ENCODE measurements around the gene THAP11. TPM values are rescaled to one million over a fixed set of nuclear protein-coding genes. Genes with fewer than 3 reads are reported as not detected.

The THAP11 gene
- total and polyA plus RNA-seq, 2 of the 13 experiments (the other 11 are each of a cell fraction or from before 2014, with no cell fraction given), result 44.2 to 53.4 TPM

DNA sequence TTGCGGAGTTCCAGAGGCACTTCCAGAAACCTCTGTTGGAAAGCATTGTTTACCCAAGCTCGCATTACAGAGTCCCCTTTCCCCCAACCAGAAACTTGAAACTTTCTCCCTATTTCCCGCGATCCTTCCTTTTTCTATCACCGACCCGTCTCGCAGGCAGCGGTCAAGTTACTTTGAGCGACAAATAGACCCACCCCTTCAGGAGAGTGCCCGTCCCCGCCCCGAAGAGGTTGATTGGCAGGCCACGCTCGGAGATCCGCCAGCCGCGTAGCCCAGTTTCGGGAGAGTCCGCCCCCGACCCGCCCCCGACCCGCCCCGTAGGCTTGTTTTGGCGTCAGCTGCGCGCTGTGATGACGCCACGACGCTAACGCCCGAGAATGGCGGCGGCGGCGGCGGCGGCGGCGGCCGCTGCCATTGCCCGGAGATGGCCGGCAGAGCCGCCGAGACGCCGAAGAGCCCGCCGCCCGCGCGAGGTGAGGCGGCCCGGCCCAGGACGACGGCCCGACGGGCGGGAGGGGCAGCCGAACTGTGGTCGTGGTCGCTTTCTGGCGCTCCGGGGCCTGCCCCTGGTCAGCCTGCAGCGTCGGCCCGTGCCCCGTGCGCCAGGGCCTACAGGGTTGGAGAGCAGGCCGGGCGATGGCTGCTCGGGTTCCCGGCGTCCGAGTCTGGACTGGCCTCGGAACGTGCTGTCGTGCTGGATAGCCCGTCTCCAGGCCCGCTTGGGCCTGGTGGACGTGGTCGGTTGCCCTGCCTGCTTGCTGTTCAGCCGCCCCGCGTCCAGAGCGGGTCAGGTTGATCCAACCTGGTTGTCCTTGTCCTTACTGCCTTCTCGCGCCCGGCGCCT is 51.0 kb downstream of the THAP11 start, which contains the start of gene PSKH1:
Gene PSKH1 (plus strand): TSS at position 356 of the 844 bp plus-strand sequence. CDS start 15,496 bp downstream, outside the sequence.
- in situ Hi-C loops (cut with HindIII; ENCODE audit: extremely low pct_ligation_motif_present, low pct_unique_long_range_greater_than_20kb), result no loop called here
- peaks cover 40% of the 10 kb centered on the region for H3K79me2 ChIP-seq (ENCODE audit: insufficient read depth, low read length)
- ChIA-PET POLR2A (interaction anchor here (0.7 to 3.0 kb wide), 11 partner anchors 10 to 192 kb away, joined by 3 to 32 read pairs (median 4); partner anchors contain the start of genes CTRL, EDC4, LCAT and NFATC3), CTCF (ENCODE audit: low intra/inter-chr PET ratio, low total read pairs) (interaction anchor here (1.1 kb wide), 1 partner anchor 36 kb away, joined by 3 read pairs; no protein-coding TSS in a partner anchor)
- intact Hi-C loops (cut with micrococcal nuclease; ENCODE audit: unreplicated experiment), result loop anchor here (2.0 kb wide), 1 partner anchor 36 kb away; no protein-coding TSS in a partner anchor
- peaks cover 7% of the 10 kb centered on the region; the same call in 1 of the 2 replicates for H4K20me1 ChIP-seq (ENCODE audit: insufficient read depth, low read length)
- TSS peak; percentile 90 for BruUV-seq (replicated peaks)
- H3K4me2 ChIP-seq (ENCODE audit: low read depth, low read length), result peak within 1 kb of the TSS; percentile 86
- ATAC-seq (peak; percentile 94), FAIRE-seq (peak; percentile 62), DNase-seq (ENCODE audit: low spot score) (peak; percentile 95)
- under 1% methylated on average over 56 of the region's 90 CpGs for WGBS (ENCODE audit: low lambda C conversion rate)
- peak within 1 kb of the TSS; percentile 90 for H3K27ac ChIP-seq (ENCODE audit: extremely low read length, insufficient read depth, low read length)
- no peaks in the 10 kb centered on the region for H3K9me3 ChIP-seq (ENCODE audit: low read length)
- no peaks in the 10 kb centered on the region for H3K36me3 ChIP-seq (replicated peaks in 1 of 2; ENCODE audit: control insufficient read depth in 1 of 2, insufficient read depth in 2 of 2, low read length in 2 of 2)
- peak within 1 kb of the TSS; percentile 29 for H2AFZ ChIP-seq (ENCODE audit: low read length)
- H3K9ac ChIP-seq (ENCODE audit: insufficient read depth, low read depth, low read length), result peak within 1 kb of the TSS; percentile 99
- peak within 1 kb of the TSS; percentile 93 to 99 (median 98) for H3K4me3 ChIP-seq (replicated peaks in 1 of 3; ENCODE audit: insufficient read depth in 1 of 3, low read depth in 2 of 3, low read length in 3 of 3)
- H3K4me1 ChIP-seq (ENCODE audit: insufficient read depth, low read length), result peaks cover 43% of the 10 kb centered on the region
- no peaks in the 10 kb centered on the region; a peak in 1 of 5 replicates for H3K27me3 ChIP-seq (ENCODE audit: control insufficient read depth in 1 of 2, insufficient read depth in 2 of 2, low read length in 2 of 2)
- TF ChIP-seq, protein P1, sequence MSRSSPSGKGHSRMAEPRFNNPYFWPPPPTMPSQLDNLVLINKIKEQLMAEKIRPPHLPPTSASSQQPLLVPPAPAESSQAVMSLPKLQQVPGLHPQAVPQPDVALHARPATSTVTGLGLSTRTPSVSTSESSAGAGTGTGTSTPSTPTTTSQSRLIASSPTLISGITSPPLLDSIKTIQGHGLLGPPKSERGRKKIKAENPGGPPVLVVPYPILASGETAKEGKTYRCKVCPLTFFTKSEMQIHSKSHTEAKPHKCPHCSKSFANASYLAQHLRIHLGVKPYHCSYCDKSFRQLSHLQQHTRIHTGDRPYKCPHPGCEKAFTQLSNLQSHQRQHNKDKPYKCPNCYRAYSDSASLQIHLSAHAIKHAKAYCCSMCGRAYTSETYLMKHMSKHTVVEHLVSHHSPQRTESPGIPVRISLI (CRISPR knock-in tag; IDR thresholded peaks at IDR 0.05; ENCODE audit: borderline replicate concordance), result peak; percentile 39; the same call in 1 of the 2 replicates
- TF ChIP-seq RBAK (CRISPR knock-in tag; IDR thresholded peaks at IDR 0.05) (no peak), HOXD1 (CRISPR knock-in tag; IDR thresholded peaks at IDR 0.05) (peak; percentile 92), ZNF251 (CRISPR knock-in tag; IDR thresholded peaks at IDR 0.05) (no peak), NFYB (CRISPR knock-in tag; IDR thresholded peaks at IDR 0.05) (peak; percentile 83), ZNF792 (CRISPR knock-in tag; IDR thresholded peaks at IDR 0.05) (0 out of 2 replicates have a peak, but pooled peaks have one; percentile 18), ZNF747 (CRISPR knock-in tag; IDR thresholded peaks at IDR 0.05; ENCODE audit: borderline replicate concordance) (peak; percentile 54; the same call in 1 of the 2 replicates)
- TF ChIP-seq, protein P2, sequence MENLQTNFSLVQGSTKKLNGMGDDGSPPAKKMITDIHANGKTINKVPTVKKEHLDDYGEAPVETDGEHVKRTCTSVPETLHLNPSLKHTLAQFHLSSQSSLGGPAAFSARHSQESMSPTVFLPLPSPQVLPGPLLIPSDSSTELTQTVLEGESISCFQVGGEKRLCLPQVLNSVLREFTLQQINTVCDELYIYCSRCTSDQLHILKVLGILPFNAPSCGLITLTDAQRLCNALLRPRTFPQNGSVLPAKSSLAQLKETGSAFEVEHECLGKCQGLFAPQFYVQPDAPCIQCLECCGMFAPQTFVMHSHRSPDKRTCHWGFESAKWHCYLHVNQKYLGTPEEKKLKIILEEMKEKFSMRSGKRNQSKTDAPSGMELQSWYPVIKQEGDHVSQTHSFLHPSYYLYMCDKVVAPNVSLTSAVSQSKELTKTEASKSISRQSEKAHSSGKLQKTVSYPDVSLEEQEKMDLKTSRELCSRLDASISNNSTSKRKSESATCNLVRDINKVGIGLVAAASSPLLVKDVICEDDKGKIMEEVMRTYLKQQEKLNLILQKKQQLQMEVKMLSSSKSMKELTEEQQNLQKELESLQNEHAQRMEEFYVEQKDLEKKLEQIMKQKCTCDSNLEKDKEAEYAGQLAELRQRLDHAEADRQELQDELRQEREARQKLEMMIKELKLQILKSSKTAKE (CRISPR knock-in tag; IDR thresholded peaks at IDR 0.05; ENCODE audit: borderline replicate concordance), result no peak
- TF ChIP-seq, protein P3, sequence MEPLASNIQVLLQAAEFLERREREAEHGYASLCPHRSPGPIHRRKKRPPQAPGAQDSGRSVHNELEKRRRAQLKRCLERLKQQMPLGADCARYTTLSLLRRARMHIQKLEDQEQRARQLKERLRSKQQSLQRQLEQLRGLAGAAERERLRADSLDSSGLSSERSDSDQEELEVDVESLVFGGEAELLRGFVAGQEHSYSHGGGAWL (CRISPR knock-in tag; IDR thresholded peaks at IDR 0.05), result peak; percentile 76; the same call in 1 of the 2 replicates
- TF ChIP-seq, protein P4, sequence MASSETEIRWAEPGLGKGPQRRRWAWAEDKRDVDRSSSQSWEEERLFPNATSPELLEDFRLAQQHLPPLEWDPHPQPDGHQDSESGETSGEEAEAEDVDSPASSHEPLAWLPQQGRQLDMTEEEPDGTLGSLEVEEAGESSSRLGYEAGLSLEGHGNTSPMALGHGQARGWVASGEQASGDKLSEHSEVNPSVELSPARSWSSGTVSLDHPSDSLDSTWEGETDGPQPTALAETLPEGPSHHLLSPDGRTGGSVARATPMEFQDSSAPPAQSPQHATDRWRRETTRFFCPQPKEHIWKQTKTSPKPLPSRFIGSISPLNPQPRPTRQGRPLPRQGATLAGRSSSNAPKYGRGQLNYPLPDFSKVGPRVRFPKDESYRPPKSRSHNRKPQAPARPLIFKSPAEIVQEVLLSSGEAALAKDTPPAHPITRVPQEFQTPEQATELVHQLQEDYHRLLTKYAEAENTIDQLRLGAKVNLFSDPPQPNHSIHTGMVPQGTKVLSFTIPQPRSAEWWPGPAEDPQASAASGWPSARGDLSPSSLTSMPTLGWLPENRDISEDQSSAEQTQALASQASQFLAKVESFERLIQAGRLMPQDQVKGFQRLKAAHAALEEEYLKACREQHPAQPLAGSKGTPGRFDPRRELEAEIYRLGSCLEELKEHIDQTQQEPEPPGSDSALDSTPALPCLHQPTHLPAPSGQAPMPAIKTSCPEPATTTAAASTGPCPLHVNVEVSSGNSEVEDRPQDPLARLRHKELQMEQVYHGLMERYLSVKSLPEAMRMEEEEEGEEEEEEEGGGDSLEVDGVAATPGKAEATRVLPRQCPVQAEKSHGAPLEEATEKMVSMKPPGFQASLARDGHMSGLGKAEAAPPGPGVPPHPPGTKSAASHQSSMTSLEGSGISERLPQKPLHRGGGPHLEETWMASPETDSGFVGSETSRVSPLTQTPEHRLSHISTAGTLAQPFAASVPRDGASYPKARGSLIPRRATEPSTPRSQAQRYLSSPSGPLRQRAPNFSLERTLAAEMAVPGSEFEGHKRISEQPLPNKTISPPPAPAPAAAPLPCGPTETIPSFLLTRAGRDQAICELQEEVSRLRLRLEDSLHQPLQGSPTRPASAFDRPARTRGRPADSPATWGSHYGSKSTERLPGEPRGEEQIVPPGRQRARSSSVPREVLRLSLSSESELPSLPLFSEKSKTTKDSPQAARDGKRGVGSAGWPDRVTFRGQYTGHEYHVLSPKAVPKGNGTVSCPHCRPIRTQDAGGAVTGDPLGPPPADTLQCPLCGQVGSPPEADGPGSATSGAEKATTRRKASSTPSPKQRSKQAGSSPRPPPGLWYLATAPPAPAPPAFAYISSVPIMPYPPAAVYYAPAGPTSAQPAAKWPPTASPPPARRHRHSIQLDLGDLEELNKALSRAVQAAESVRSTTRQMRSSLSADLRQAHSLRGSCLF (CRISPR knock-in tag; IDR thresholded peaks at IDR 0.05; ENCODE audit: borderline replicate concordance), result 0 out of 2 replicates have a peak, but pooled peaks have one; percentile 88
- TF ChIP-seq, protein P5, sequence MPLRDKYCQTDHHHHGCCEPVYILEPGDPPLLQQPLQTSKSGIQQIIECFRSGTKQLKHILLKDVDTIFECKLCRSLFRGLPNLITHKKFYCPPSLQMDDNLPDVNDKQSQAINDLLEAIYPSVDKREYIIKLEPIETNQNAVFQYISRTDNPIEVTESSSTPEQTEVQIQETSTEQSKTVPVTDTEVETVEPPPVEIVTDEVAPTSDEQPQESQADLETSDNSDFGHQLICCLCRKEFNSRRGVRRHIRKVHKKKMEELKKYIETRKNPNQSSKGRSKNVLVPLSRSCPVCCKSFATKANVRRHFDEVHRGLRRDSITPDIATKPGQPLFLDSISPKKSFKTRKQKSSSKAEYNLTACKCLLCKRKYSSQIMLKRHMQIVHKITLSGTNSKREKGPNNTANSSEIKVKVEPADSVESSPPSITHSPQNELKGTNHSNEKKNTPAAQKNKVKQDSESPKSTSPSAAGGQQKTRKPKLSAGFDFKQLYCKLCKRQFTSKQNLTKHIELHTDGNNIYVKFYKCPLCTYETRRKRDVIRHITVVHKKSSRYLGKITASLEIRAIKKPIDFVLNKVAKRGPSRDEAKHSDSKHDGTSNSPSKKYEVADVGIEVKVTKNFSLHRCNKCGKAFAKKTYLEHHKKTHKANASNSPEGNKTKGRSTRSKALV (CRISPR knock-in tag; IDR thresholded peaks at IDR 0.05), result peak; percentile 53; the same call in 1 of the 2 replicates

Data from HepG2 (cell line).